Gastrocnemius medialis (tissue), 4 donors: ENCODE measurements around the gene VSX1. TPM values are rescaled to one million over a fixed set of nuclear protein-coding genes. Genes with fewer than 3 reads are reported as not detected.
A peak's percentile ranks its signal among the peaks of the same experiment; 100 is the strongest.

Experiments
- ATAC-seq, 2 donors: fragments of 150-250 bp; one replicate each; pipeline ENCODE4 v1.9.1; 2016
- DNase-seq, 2 donors: peaks; one replicate each; pipeline ENCODE4 v3.0.0-alpha.2; 2019
- H3K27ac ChIP-seq, 4 donors: fragments of 200-600 bp; sonication (generic); 1 replicate in 1 of 4; 2 replicates in 3 of 4; pipeline ENCODE4 v1.5.1; 2016 to 2018; ENCODE audit warnings: mild to moderate bottlenecking in 2 of 4, moderate library complexity in 1 of 4
- H3K27me3 ChIP-seq, 3 donors: fragments of 200-600 bp; sonication (generic) in 2 of 3; 1 replicate in 1 of 3; 2 replicates in 2 of 3; pipeline versions ENCODE4 v1.5.1 to v1.6.0; 2016 to 2019; ENCODE audit warnings: mild to moderate bottlenecking in 1 of 3, moderate library complexity in 1 of 3
- H3K36me3 ChIP-seq, 2 donors: fragments of 200-600 bp; sonication (generic) in 1 of 2; one replicate each; pipeline ENCODE4 v1.5.1; 2017 to 2018
- H3K4me1 ChIP-seq, 2 donors: fragments of 200-600 bp; sonication (generic) in 1 of 2; one replicate each; pipeline ENCODE4 v1.5.1; 2016 to 2017; ENCODE audit warnings: mild to moderate bottlenecking in 2 of 2
- H3K4me3 ChIP-seq, 4 donors: fragments of 200-600 bp; sonication (generic) in 3 of 4; 1 replicate in 1 of 4; 2 replicates in 3 of 4; pipeline ENCODE4 v1.5.1; 2016 to 2019; ENCODE audit warnings: mild to moderate bottlenecking in 2 of 4
- H3K9me3 ChIP-seq, 3 donors: fragments of 200-600 bp; sonication (generic) in 2 of 3; 1 replicate in 1 of 3; 2 replicates in 2 of 3; pipeline ENCODE4 v1.5.1; 2016 to 2019
- CTCF ChIP-seq, 5 experiments: fragments of 450-650 bp in 3 of 5; fragments of 200-600 bp in 2 of 5; sonication (generic) in 2 of 5; IDR thresholded peaks in 4 of 5; conservative IDR thresholded peaks in 1 of 5; 1 replicate in 4 of 5; 2 replicates in 1 of 5; pipeline ENCODE4 v1.5.1; 2016 to 2019; ENCODE audit warnings: antibody characterized with exemption in 5 of 5, mild to moderate bottlenecking in 3 of 5, moderate library complexity in 3 of 5
- POLR2A ChIP-seq, 2 donors: fragments of 450-650 bp; IDR thresholded peaks; one replicate each; pipeline ENCODE4 v1.6.1; 2017; ENCODE audit warnings: antibody characterized with exemption in 2 of 2, mild to moderate bottlenecking in 2 of 2, moderate library complexity in 2 of 2
- in situ Hi-C, 4 donors: fragments of 200-750 bp; cut with MboI; loops; one replicate each; pipeline versions ENCODE4 v1.15.0 to v1.8.0; 2017; ENCODE audit warnings: low sequenced_read_pairs in 4 of 4
- intact Hi-C: fragments of 100-400 bp; cut with DNase I; formaldehyde crosslinking; loops from one replicate; pipeline ENCODE4 v1.15.1; 2023; ENCODE audit warnings: low total_unique reads
- total RNA-seq, 4 donors: library from RNA; depleted of rRNA; stranded (reverse); fragments of >200 nt; gene quantifications; one replicate each; pipeline versions ENCODE4 v1.1.0 to v1.2.3, GENCODE V29; 2016

VSX1 gene
- total RNA-seq, 4 donors from 2014 or later = 0.20 to 3.0 TPM; not detected in 2

GRCh38 chr20:25040438-25040831, 41.5 kb downstream of the VSX1 start:
- peak; percentile 75 to 78 for DNase-seq
- Histone ChIP-seq H3K36me3 (no peaks in the 10 kb centered on the region), H3K27me3 (no peaks in the 10 kb centered on the region), H3K9me3 (no peaks in the 10 kb centered on the region), H3K4me1 (peaks cover 95 to 99% of the 10 kb centered on the region in 2 donors), H3K4me3 (peak overlapping the region; percentile 5 to 32 (median 14)), H3K27ac (peak overlapping the region; percentile 92 to 95 (median 95))
- TF ChIP-seq POLR2A (IDR thresholded peaks at IDR 0.05) = no peak
- intact Hi-C loops = loop anchor here (2.0 to 5.0 kb wide), 2 partner anchors 16 to 1893 kb away; no protein-coding TSS in a partner anchor
- in situ Hi-C loops = no loop called here
- ATAC-seq = peak; percentile 26 to 51

DNA sequence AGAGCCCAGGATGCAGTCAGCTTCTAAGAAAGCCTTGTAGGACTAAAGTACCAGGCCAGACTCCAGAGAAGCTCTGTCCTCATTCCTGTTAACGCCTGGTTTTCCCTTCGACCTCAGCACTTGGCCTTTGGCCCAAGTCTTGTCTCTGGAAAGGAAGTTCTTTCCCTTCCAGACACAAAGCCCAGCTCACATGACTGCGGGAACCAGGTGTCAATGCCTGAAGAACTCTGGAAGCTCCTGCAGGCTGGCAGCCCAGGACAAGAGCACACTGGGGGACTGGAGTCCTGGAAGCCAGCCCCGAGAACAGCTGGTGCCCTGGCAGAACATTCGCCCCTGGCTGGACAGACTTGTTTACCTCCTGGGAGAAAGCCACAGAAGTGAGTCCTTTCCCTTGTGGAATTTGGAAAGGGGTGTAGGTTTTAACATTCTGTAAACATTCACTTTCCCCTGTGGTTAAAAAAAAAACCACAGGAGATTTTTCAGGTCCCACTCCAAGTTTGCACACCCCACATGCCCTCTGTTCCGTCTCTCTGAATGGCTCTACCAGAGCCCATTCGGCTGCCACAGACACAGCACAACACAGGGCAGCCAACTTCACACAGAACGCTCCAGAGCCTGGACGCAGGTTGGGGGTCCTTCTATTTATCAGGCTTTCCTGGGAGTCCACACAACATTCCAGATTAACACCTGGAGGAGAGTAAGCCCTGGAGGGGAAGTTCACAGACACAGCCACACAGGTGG, 42.1 kb downstream of the VSX1 start:
- ATAC-seq (peak; percentile 84 to 86), DNase-seq (peak; percentile 99 to 100)
- intact Hi-C loops = loop anchor here (2.0 to 5.0 kb wide), 2 partner anchors 17 to 1893 kb away; no protein-coding TSS in a partner anchor
- H3K4me3 ChIP-seq = peak overlapping the region; percentile 5 to 22 (median 14)
- H3K4me1 ChIP-seq = peaks cover 90 to 95% of the 10 kb centered on the region in 2 donors
- H3K27me3 ChIP-seq = no peaks in the 10 kb centered on the region
- H3K9me3 ChIP-seq = no peaks in the 10 kb centered on the region
- in situ Hi-C loops = no loop called here
- TF ChIP-seq POLR2A (IDR thresholded peaks at IDR 0.05) (peak in 1 of 2 donors; percentile 14), CTCF (IDR thresholded peaks at IDR 0.05 in 4 of 5, conservative IDR thresholded peaks at IDR 0.05 in 1 of 5) (peak in 1 of 5 experiments; percentile 20)
- no peaks in the 10 kb centered on the region for H3K36me3 ChIP-seq
- peak overlapping the region; percentile 92 to 95 (median 95) for H3K27ac ChIP-seq

DNA sequence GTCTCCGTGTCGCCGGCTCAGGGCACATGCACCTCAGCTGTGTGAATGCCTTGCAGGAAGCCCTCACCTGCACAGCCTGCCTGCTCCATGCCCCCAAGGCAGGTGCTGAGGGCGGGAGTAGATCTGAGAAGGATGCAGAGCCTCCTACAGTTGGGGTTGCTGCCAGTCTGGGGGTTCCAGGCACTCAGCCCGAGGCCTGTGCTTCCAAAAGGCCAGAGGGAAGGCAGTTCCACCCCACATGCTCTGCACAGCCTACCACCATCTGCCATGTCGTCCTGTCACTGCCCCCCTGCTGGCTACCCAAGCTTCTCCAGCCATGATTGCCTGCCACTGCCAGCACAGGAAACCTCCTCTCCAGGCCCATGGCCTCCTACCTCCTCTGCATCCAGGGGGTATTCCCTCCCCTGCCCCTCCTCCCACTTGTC, 43.3 kb downstream of the VSX1 start:
- Histone ChIP-seq H3K36me3 (no peaks in the 10 kb centered on the region), H3K9me3 (no peaks in the 10 kb centered on the region), H3K4me3 (no peak overlapping the region), H3K27ac (peak overlapping the region; percentile 92 to 95 (median 95)), H3K4me1 (peaks cover 85 to 91% of the 10 kb centered on the region in 2 donors), H3K27me3 (no peaks in the 10 kb centered on the region)
- DNase-seq = no peak
- TF ChIP-seq CTCF (IDR thresholded peaks at IDR 0.05 in 4 of 5, conservative IDR thresholded peaks at IDR 0.05 in 1 of 5) = no peak
- no peak for TF ChIP-seq POLR2A (IDR thresholded peaks at IDR 0.05)
- no peak for ATAC-seq
- in situ Hi-C loops (no loop called here), intact Hi-C loops (no loop called here)

DNA sequence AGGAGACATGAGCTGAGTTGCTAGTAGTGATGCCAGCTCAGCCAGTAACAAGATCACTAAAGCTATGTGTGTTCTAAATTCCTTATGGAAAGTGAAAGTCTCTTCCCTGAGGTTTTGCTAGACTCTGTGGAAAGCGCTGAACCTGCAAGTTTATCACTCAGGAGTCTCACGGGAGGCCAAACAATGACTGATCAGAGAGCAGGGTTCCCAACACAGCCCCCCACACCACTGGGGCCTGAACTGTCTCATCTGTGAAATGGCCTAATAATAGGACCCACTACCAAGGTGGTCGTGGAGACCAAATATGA, 43.9 kb downstream of the VSX1 start:
- no peak for DNase-seq
- no peak for TF ChIP-seq CTCF (IDR thresholded peaks at IDR 0.05 in 4 of 5, conservative IDR thresholded peaks at IDR 0.05 in 1 of 5)
- no peak for TF ChIP-seq POLR2A (IDR thresholded peaks at IDR 0.05)
- Histone ChIP-seq H3K27me3 (no peaks in the 10 kb centered on the region), H3K4me1 (peaks cover 85 to 91% of the 10 kb centered on the region in 2 donors), H3K4me3 (no peak overlapping the region), H3K9me3 (no peaks in the 10 kb centered on the region), H3K27ac (peak overlapping the region; percentile 92 to 95 (median 95)), H3K36me3 (no peaks in the 10 kb centered on the region)
- in situ Hi-C loops (no loop called here), intact Hi-C loops (no loop called here)
- no peak for ATAC-seq

- no peak for DNase-seq
- no peaks in the 10 kb centered on the region for H3K9me3 ChIP-seq
- no peak for ATAC-seq
- peaks cover 85 to 91% of the 10 kb centered on the region in 2 donors for H3K4me1 ChIP-seq
- H3K27me3 ChIP-seq = no peaks in the 10 kb centered on the region
- H3K36me3 ChIP-seq = no peaks in the 10 kb centered on the region
- no peak for TF ChIP-seq POLR2A (IDR thresholded peaks at IDR 0.05)
- no peak for TF ChIP-seq CTCF (IDR thresholded peaks at IDR 0.05 in 4 of 5, conservative IDR thresholded peaks at IDR 0.05 in 1 of 5)
- no peak overlapping the region for H3K4me3 ChIP-seq
- H3K27ac ChIP-seq = peak overlapping the region; percentile 92 to 95 (median 95)
- in situ Hi-C loops = no loop called here
- intact Hi-C loops = no loop called here
Observed at GRCh38 chr20:25037288-25038102, 44.4 kb downstream of the VSX1 start.
